ENCODE measurements around the gene PATL1.

- no peak for TF ChIP-seq POLR2A (IDR thresholded peaks at IDR 0.05)
- TF ChIP-seq CTCF (IDR thresholded peaks at IDR 0.05) = no peak
Measured at GRCh38 chr11:59600636-59601035, 68.2 kb downstream of the PATL1 start.
